SH-SY5Y (cell line): Measurements from ENCODE around the gene LENG1.

Source experiments
- GATA2 ChIP-seq: IDR thresholded peaks from 2 replicates; pipeline ENCODE4 v1.6.1; 2011; ENCODE audit warnings: mild to moderate bottlenecking, low read depth, low read length
- GATA3 ChIP-seq: IDR thresholded peaks from 2 replicates; pipeline ENCODE4 v1.6.1; 2011; ENCODE audit warnings: low read depth, mild to moderate bottlenecking, low read length, moderate library complexity

- TF ChIP-seq GATA2: no peak
- TF ChIP-seq GATA3: no peak
These were observed 5.0 kb upstream of the LENG1 start for GRCh38 chr19:54164369-54165068.
